GM19438 (cell line): ENCODE data around the gene TH.

ENCODE experiments used
- ATAC-seq: cut with Tn5 transposase; IDR thresholded peaks from one replicate; pipeline ENCODE4 v1.9.1; 2021; ENCODE audit warnings: low read depth; ENCODE audit not compliant: unreplicated experiment

Gene TH

GRCh38 chr11:2115308-2115707, 56.3 kb downstream of the TH start:
- ATAC-seq = no peak

GRCh38 chr11:2114430-2115241, 57.0 kb downstream of the TH start:
- no peak for ATAC-seq
